GM13977 (cell line): ENCODE measurements around the gene C21orf91.

Experiments
- DNase-seq: peaks from one replicate; pipeline ENCODE4 v3.0.0; 2012; ENCODE audit warnings: low spot score
- in situ Hi-C: fragments of 300-500 bp; cut with MboI; formaldehyde crosslinking; loops from one replicate; pipeline ENCODE4 v1.12.0; 2022; ENCODE audit warnings: low sequenced_read_pairs, low pct_unique_long_range_greater_than_20kb, mixed read lengths, inconsistent platforms; ENCODE audit not compliant: unreplicated experiment
- TF ChIP-seq, protein P1 (sequence below): IDR thresholded peaks from 2 replicates; pipeline ENCODE4 v1.5.1; 2012; ENCODE audit warnings: mild to moderate bottlenecking, control low read depth; ENCODE audit not compliant: insufficient read depth; ENCODE audit errors: extremely low read depth, missing control alignments

The C21orf91 gene

DNA sequence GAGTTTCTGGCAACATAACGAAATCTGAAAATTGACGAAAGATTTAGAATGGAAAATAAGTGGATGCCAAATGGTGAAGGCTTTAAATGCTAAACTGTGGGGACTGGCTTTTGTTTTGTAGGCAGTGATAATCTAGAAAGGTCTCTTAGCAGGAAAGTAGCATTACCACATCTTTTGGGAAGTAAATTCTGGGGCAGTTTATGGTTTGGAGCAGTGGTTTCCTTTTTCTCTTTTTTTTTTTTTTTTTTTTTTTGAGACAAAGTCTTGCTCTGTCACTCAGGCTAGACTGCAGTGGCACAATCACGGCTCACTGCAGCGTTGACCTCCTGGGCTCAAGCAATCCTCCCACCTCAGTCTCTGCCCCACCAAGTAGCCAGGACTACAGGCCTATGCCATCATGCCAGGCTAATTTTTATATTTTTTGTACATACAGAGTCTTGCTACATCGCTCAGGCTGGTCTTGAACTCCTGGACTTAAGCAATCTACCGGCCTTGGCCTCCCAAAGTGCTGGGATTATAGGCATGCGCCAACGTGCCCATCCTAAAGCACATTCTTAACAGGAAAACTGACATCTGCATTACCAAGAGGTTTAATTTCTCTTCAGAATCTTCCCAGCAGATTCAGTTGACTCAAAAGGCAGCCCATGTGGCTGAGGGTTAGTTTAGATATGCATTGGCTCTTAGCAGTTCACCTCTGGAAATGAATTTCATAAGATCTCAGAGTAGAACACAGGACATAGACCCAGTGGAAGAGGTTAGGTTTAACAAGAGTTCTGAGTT is 32.9 kb downstream of the C21orf91 start:
- no peak for DNase-seq
- in situ Hi-C loops = loop anchor here (25.0 kb wide), 1 partner anchor 99 kb away; no protein-coding TSS in a partner anchor
- TF ChIP-seq, protein P1, sequence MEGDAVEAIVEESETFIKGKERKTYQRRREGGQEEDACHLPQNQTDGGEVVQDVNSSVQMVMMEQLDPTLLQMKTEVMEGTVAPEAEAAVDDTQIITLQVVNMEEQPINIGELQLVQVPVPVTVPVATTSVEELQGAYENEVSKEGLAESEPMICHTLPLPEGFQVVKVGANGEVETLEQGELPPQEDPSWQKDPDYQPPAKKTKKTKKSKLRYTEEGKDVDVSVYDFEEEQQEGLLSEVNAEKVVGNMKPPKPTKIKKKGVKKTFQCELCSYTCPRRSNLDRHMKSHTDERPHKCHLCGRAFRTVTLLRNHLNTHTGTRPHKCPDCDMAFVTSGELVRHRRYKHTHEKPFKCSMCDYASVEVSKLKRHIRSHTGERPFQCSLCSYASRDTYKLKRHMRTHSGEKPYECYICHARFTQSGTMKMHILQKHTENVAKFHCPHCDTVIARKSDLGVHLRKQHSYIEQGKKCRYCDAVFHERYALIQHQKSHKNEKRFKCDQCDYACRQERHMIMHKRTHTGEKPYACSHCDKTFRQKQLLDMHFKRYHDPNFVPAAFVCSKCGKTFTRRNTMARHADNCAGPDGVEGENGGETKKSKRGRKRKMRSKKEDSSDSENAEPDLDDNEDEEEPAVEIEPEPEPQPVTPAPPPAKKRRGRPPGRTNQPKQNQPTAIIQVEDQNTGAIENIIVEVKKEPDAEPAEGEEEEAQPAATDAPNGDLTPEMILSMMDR = no peak

DNA sequence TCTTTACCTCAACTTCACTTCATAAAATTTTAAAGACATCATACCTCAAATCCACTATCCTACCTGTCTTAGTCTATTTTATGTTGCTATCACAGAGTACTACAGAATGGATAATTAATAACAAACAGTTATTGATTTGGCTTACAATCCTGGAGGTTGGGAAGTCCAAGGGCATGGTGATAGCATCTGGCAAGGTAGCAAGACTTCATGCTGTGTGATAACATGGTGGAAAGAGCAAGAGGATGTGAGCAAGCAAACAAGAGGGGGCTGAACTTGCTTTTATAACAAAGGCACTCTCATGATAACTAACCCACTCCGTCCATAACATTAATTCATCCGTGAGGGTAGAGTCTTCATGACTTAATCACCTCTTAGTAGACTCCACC is 33.8 kb downstream of the C21orf91 start:
- in situ Hi-C loops = loop anchor here (25.0 kb wide), 1 partner anchor 98 kb away; no protein-coding TSS in a partner anchor
- TF ChIP-seq, protein P1 = no peak

DNA sequence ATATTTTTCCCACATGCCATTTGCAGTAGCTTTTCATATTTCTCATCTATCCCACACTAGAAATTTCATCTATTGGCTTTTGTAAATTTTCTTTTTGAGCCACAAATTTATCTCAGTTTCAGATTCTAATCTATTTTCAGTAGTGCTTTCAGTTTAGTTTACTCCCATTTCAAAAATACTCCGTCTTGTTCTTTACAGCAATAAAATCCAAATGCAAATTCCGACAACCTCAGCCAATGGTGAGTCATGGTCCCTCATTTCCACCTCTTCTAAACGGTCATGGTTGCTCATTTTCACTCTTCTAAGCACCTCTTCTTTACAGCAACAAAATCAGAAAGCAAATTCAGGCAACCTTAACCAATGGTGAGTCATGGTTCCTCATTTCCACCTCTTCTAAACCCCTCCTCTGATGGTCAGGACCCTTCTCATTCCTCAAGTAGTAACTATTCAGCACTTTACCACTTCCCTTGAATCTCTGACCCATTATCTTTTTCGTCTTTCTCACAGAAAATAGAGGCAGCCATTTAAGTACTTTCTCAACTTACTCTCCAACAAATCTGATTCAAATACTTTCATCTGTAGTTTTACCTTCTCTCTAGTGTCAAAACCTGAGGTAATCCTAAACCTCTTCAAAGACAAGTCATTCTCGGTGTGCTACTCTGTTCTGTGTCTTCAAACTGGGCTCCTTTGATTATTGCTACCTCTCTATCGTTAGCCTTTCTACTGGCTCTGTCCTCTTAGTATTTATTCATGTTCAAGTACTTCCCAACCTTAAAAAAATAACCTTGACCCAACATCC is 34.4 kb downstream of the C21orf91 start:
- in situ Hi-C loops = loop anchor here (25.0 kb wide), 1 partner anchor 98 kb away; no protein-coding TSS in a partner anchor
- TF ChIP-seq, protein P1 = no peak
- peak; percentile 46 for DNase-seq

More for the DNA sequence above, 33.8 kb downstream of the C21orf91 start:
- DNase-seq = no peak

DNA sequence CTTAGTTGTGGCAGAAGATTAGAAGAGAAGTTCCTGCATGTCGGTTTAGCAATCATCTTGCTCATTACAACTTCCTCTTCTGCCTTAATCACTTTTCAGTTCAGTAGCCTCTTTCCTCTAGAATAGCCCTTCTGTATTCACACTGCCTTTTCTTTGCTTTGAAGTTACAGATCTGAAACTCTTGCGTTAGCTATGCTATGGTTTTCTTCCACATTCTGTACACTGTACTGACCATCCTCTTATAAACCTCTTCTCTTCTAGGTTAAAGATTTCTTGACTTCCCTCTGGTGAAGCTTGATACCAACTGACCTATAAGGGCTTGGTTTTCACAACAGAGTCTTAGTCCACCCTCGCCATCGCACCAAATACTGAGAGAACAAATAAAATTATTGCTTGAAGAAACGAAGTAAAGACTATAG is 35.0 kb downstream of the C21orf91 start:
- TF ChIP-seq, protein P1 = no peak
- no peak for DNase-seq
- in situ Hi-C loops = loop anchor here (25.0 kb wide), 1 partner anchor 97 kb away; no protein-coding TSS in a partner anchor

DNA sequence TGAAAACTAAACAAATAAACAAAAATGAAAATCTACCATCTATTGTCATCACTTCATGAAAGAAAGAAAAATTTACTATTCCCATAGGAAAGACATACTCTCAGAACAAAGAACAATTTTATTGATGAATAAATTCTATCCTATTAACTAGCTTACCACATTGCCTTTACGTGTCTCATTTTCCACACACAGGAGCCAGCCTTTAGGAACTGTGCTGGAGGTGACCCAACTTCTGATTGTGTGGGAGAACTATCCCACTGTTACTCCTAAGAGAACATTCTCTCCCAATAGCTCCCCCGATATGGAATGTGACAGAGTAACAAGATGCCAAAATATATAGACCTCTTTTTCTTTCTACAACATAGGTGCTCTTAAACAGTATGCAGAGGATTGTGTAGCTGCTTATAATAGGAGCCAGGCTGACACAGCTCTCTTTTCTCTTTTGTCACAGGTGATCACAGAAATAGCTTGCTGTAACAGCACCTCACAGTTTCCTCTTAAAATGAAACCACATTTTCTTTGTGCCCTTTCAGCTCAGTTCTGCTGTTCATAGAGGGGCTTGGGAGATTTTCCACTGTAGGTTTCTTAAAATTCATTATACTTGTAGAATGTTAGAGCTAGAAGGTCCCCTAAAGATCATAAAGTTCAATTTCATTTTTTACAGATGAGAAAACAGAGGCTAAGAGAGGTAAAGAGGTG is 35.5 kb downstream of the C21orf91 start:
- in situ Hi-C loops = loop anchor here (25.0 kb wide), 1 partner anchor 96 kb away; no protein-coding TSS in a partner anchor
- DNase-seq = no peak
- TF ChIP-seq, protein P1 = no peak

DNA sequence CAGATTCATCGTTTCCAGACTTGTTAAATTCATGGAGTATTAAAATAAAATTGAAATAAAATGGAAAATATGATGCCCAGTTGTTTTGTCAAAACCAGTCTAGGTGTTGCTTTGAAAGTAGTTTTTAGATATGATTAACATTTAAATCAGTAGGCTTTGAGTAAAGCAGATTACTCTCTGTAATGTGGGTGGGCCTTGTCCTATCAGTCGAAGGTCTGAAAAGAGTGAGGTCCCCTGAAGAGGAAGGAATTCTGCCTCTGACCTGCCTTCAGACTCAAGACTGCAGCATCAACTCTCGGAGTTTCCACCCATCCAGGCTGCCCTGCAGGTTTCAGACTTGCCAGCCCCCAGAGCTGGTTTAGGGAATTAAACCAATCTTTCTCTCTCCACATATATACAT is 36.2 kb downstream of the C21orf91 start:
- in situ Hi-C loops = loop anchor here (25.0 kb wide), 1 partner anchor 96 kb away; no protein-coding TSS in a partner anchor
- TF ChIP-seq, protein P1 = no peak
- no peak for DNase-seq
